Stimulated activated CD8-positive, alpha-beta memory T cell treated with anti-CD3 and anti-CD28 coated beads, Interleukin-2, amount 100 ng/mL, for 48 hours (primary cell): Measurements from ENCODE around the gene IGFN1.
A peak's percentile ranks its signal among the peaks of the same experiment; 100 is the strongest.
"Not testable (repeated sequence)": the region's sequence is repeated elsewhere in the genome, so short reads cannot be mapped to it uniquely, and the experiment has no call there.

Experiments
- DNase-seq, 2 donors: peaks; one replicate each; pipeline ENCODE4 v3.0.0-alpha.2; 2020; ENCODE audit warnings: low read depth in 2 of 2

The IGFN1 gene

GRCh38 chr1:201190624-201191051, at the start of gene IGFN1:
Gene IGFN1 (plus strand): TSS chr1:201190824. CDS start chr1:201193294, 2,470 bp downstream.
- DNase-seq, result no peak

GRCh38 chr1:201140941-201141260, 49.7 kb upstream of the IGFN1 start:
- no peak for DNase-seq

DNA sequence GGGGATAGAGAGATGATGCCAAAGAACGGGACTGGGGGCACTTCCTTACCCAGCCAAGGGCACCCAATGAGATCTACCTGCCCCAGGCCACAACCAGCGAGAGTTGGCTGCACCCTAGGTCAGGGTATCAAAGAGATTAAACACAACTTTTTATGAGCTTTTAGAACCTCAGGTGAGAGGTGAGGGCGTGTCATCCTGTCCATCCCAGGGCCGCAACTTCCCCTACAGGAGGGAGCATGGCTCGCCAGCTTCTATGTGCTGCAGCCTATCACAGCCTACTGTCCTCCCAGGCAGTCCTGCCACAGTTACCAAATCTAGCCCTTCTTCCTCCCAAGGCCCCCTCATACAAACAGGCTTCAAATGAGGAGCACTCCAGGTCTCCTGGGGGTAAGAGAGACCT, 49.2 kb upstream of the IGFN1 start:
- DNase-seq, result no peak

GRCh38 chr1:201142011-201142848, 48.4 kb upstream of the IGFN1 start:
- no peak for DNase-seq

- no peak for DNase-seq
These were observed 47.5 kb upstream of the IGFN1 start for GRCh38 chr1:201142849-201143725.

DNA sequence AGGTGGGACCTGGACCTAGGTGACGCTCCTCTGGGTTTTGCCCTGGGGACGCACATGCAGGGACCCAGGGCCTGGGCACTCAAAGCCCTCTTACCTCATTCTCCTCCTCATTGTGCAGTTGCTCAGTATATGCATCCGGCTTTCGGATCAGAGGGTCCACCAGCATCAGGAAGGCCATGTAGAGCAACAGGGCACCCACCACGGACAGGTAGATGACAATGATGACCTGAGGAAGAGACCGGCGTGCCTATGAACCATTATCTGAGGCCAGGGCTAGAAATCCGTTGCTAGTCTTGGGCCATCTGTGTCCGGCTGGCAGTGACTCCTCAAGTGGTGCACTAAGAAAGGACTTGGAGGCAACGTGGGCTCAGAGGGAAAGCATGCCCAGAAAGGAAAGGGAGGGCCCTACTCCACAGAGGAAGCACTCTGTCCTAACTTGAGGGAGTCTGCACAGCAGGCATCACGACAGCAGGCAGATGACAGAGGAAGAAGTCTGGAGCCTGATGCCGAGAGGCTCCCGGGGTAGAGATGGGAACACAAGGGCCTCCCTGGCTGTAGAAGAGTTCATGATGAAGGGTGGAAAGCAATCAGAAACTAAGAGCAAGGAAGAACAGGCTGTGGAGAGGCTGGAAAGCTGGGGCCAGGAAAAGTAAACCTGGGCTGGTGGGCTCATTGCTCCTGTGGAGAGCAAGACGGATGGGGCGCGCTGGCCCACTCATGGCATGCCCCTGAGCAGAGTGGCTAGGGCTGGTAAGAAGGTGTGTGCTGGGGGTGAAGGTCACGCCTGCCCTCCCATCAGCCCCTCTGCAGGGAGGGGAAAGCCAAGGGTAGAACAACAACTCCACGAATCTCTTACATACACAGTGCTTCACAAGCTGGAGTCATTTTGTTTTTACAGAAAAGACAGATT, 46.6 kb upstream of the IGFN1 start:
- no peak for DNase-seq

DNA sequence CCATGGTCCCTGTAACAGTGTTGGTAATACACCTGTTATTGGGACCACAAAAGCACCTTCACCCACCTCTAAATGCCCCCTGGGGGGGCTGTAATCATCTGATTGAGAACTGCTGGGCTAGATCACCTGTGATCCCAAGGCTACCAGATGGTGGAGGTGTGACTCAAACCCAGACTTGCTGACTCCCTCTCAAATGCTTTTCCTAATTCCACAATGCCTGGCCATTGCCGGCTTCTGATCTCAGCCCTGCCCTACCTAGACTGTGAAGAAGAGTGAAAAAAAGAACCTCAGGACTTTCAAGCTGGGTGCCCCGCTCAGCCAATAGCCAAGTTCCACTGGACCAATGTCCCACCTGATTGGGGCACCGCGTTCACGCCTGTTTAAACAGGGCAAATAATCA, 45.9 kb upstream of the IGFN1 start:
- no peak for DNase-seq

GRCh38 chr1:201145132-201145531, 45.5 kb upstream of the IGFN1 start:
- DNase-seq, result no peak

GRCh38 chr1:201145816-201146215, 44.8 kb upstream of the IGFN1 start:
- no peak for DNase-seq

DNA sequence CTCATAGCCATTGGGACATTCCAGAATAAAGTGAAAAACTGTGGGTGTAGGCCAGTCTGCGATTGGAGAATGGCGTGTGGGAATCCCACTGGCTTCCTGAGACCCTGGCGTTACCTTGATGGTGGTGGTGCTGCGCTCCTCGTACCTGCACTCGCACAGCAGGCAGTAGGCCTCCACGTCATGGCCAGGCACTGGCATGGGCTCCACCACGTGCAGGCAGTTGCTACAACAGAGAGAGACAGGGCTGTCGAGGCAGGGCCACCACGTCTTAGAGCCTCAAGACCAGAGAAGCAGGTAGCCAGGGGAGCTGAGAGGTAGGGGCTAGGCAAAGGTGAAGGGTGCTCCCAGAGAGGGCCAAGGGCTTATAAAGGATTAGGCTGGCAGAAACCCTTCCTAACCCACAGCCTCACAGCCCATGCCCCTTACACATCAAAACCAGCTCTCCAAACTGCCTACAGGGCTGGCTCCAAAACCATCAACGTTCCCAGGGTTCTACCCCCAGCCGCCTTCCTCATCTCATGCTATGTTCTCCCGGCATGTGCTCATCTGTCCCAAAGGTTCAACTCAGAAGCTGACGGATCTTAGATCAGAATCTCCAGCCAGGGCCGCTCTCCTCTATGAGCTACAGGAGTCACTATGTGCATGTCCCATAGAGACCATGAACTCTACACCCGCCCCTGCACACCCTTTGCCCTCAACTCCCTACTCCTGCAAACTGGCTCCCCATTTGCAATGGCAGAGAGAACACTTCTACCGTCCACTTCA, 43.8 kb upstream of the IGFN1 start:
- DNase-seq, result no peak

DNA sequence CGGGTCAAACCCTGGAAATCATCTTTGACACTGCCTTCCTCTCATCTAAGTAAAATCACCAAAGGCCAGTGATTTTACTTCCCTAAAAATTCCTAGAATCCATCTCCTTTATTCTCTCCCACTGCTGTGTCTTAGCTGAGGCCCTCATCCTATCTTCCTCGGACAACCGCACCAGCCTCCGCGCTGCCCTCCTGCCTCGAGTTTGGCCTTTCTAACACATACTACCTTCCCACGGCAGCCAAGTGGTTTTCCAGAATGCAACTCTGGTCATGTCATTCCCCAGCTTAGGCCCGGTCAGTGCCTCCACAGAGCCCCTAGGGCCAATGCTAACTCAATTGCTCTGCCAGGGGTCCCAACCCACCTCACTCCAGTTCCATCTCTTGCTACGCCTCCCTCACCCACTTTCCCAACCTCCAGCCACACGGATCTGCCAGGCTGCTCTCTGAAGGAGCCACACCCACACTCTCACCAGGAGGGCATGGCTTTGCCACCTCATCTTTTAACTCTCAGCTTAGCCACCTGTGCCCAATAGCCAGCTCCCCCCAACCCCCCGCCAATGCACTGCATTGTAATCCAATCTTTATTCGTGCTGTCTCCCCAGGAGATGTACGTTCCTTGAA, 43.1 kb upstream of the IGFN1 start:
- DNase-seq, result no peak

GRCh38 chr1:201149400-201149799, 41.2 kb upstream of the IGFN1 start:
- DNase-seq, result no peak

DNA sequence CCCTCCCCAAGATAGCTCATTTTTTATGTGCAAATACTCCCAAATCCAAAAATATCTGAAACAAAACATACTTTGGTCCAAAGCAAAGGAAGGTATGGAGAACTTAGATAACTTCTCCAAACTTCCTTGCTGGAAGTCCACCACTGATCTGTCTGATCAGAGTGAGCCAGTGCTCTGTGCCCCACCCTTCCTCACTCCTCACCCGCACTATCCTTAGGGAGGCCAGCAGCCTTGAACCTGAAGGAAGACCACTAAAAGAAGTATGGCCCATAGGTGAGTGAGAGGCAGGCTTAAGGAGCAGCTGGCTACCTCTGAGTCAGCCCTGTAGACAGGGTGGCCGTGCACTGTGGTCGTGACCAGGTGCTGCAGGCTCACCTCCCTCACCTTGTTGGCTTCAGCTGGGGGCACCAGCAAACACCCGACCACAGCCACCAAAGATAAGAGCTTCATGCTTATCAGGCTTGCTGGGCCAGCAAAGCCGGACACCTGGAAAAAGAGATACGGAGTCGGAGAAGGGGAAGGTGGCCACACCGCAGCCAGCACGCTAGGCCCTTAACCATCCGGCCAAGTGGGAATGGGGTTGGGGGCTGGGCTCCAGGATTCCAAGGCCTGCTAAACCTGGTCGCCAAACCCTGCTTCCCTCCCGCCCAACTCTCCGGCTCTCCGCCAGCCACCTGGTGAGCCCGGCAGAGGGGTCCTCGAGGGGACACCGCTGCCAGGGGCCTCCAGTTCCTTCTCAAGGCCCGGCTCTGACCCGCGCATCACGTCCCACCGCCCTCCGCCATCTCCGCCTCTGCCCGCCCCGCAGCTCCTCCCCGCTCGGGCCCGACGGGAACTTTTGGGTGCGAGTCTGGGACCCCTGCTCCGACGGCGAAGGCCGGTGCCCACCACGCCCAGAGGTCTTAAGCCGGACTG, 36.9 kb upstream of the IGFN1 start:
- no peak for DNase-seq

DNA sequence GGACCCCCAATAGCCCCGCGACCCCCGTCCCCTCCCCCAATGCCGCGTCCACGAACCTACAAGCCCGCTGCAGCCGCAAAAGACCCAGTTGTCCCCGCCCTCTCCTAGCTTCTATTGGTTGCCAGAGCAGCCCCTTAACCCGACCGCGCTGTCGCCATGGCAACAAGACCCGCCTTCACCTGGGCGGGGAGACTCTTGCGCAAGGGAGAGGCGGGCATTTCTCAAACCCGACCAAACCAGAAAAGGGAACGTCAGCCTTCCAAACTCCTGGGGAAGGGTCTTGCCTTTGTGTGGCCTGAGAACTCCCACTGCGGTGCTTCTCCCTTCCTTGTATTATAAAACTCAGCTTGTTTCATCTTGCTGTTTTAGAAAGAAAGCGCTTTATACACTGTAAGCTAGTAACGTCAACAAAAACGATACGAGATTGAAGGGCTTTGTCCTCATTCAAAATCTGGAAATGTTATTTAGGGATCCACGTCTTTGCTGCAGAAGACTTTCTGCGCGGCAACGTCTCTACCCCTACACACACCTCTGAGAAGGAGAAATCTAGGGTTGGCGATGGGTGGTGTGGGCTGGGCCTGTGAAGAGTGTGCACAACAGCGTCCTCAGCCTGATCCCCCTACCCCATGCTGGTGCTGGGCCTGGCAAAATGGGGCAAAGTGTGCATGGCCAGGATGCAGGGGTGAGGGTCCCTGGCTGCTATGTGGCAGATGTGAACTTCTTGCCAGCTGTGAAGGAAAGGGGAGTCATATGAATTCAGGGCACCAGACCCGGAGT, 36.0 kb upstream of the IGFN1 start, which contains the start of gene TMEM9:
TSS of gene TMEM9 (minus strand) at position 86 of the 777 bp plus-strand sequence. CDS start 551 bp downstream, outside the sequence.
- peak; percentile 95 to 98 for DNase-seq

GRCh38 chr1:201155354-201155753, 35.3 kb upstream of the IGFN1 start:
- DNase-seq, result no peak

- no peak for DNase-seq
These were observed 34.3 kb upstream of the IGFN1 start for GRCh38 chr1:201156346-201156745.

DNA sequence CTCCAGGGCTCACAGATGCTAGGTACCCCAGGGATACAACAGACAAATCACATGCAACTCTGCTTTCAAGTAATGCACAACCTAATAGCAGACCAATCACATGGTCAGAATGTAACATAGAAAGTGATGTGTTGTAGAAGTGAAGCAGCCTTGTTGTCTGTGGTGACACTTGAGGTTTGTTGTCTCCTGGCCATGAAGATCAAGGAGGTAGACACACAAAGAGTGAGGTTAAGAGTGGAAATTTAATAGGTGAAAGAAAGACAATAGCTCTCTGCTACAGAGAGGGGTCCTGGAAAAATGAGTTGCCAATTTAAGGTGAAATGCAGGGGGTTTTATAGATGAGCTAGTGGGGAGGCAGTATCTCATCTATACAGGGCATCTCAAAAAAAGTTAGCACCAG, 33.8 kb upstream of the IGFN1 start:
- no peak for DNase-seq

- no peak for DNase-seq
These were observed 32.7 kb upstream of the IGFN1 start for GRCh38 chr1:201157949-201158348.

DNA sequence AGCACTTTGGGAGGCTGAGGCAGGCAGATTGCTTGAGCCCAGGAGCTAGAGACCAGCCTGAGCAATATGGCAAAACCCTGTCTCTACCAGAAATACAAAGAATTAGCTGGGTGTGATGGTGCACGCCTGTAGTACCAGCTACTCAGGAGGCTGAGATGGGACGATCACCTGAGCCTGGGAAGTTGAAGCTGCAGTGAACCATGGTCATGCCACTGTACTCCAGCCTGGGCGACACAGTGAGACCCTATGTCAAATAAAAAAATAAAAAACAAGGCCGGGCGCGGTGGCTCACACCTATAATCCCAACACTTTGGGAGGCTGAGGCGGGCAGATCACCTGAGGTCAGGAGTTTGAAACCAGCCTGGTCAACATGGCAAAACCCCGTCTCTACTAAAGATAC, 27.6 kb upstream of the IGFN1 start:
- DNase-seq, result not testable (repeated sequence)
